CD4-positive, CD25-positive, alpha-beta regulatory T cell (primary cell): ENCODE measurements around the gene ANKRD11. TPM values are rescaled to one million over a fixed set of nuclear protein-coding genes. Genes with fewer than 3 reads are reported as not detected.
"Not testable (repeated sequence)": the region's sequence is repeated elsewhere in the genome, so short reads cannot be mapped to it uniquely, and the experiment has no call there.

Experiments used
- ATAC-seq, 2 donors: fragments of 150-1000 bp; cut with Tn5 transposase; one replicate each; pipeline ENCODE4 v1.10.0; 2021; ENCODE audit warnings: low read depth in 2 of 2, moderate number of reproducible peaks in 2 of 2, moderate library complexity in 1 of 2
- DNase-seq, 3 donors: peaks; one replicate each; pipeline versions ENCODE4 v3.0.0 to v3.0.0-alpha.2; 2012 to 2022; ENCODE audit warnings: mixed read lengths in 1 of 3
- H3K27ac ChIP-seq: one replicate; pipeline ENCODE4 v1.7.0; 2013; ENCODE audit warnings: mild to moderate bottlenecking, low read length; ENCODE audit not compliant: insufficient read depth, poor library complexity, severe bottlenecking
- H3K27me3 ChIP-seq: one replicate; pipeline ENCODE4 v1.7.0; 2013; ENCODE audit warnings: low read length; ENCODE audit not compliant: control insufficient read depth, insufficient read depth
- H3K36me3 ChIP-seq: one replicate; pipeline ENCODE4 v1.7.0; 2013; ENCODE audit warnings: mild to moderate bottlenecking, low read length, moderate library complexity; ENCODE audit not compliant: control insufficient read depth, insufficient read depth
- H3K4me1 ChIP-seq: 2 replicates; pipeline ENCODE4 v1.7.0; 2013; ENCODE audit warnings: mild to moderate bottlenecking, low read length; ENCODE audit not compliant: insufficient read depth, control insufficient read depth, poor library complexity, severe bottlenecking
- H3K4me3 ChIP-seq: one replicate; pipeline ENCODE4 v1.7.0; 2013; ENCODE audit warnings: low read depth, mild to moderate bottlenecking, low read length, moderate library complexity
- H3K9me3 ChIP-seq, 2 experiments: 1 replicate in 1 of 2; 2 replicates in 1 of 2; pipeline ENCODE4 v1.7.0; 2013; ENCODE audit warnings: low read length in 2 of 2, mild to moderate bottlenecking in 1 of 2, moderate library complexity in 1 of 2; ENCODE audit not compliant: control insufficient read depth in 2 of 2
- H3K27ac Mint-ChIP-seq, 3 donors: one replicate each; pipeline ENCODE4 v1.8.0; 2020 to 2022; ENCODE audit warnings: mild to moderate bottlenecking in 3 of 3, mixed read lengths in 3 of 3, moderate library complexity in 2 of 3
- H3K27me3 Mint-ChIP-seq: one replicate; pipeline ENCODE4 v1.8.0; 2022; ENCODE audit warnings: mild to moderate bottlenecking, mixed read lengths
- H3K36me3 Mint-ChIP-seq: one replicate; pipeline ENCODE4 v1.8.0; 2020; ENCODE audit warnings: mixed read lengths
- H3K4me1 Mint-ChIP-seq, 4 donors: one replicate each; pipeline ENCODE4 v1.8.0; 2020 to 2022; ENCODE audit warnings: mixed read lengths in 4 of 4, mild to moderate bottlenecking in 1 of 4
- H3K4me3 Mint-ChIP-seq, 4 donors: one replicate each; pipeline ENCODE4 v1.8.0; 2020 to 2022; ENCODE audit warnings: mild to moderate bottlenecking in 4 of 4, mixed read lengths in 4 of 4, moderate library complexity in 3 of 4
- H3K9me3 Mint-ChIP-seq, 7 donors: one replicate each; pipeline ENCODE4 v1.8.0; 2020 to 2022; ENCODE audit warnings: mixed read lengths in 7 of 7, mild to moderate bottlenecking in 3 of 7, moderate library complexity in 2 of 7
- polyA plus RNA-seq, 4 donors: library from polyadenylated mRNA; unstranded; fragments of 300-500 nt; fragmentation: Illumina TruSeq; gene quantifications; one replicate each; pipeline ENCODE4 v1.2.3, GENCODE V29; 2021
- total RNA-seq: library from RNA; stranded (reverse); gene quantifications from one replicate; pipeline ENCODE4 v1.2.3, GENCODE V29; 2022

The ANKRD11 gene
- total and polyA plus RNA-seq, 5 donors from 2014 or later, result 8.7 to 323 (median 18.6) TPM

GRCh38 chr16:89475144-89475543, 15.2 kb downstream of the ANKRD11 start:
- ATAC-seq (no peak), DNase-seq (no peak)
- H3K36me3 ChIP-seq, result no peaks in the 10 kb centered on the region
- H3K27me3 Mint-ChIP-seq, result no peaks in the 10 kb centered on the region
- peaks cover 94% of the 10 kb centered on the region for H3K4me1 ChIP-seq
- peaks cover 0 to 4% (median 0%) of the 10 kb centered on the region in 7 donors for H3K9me3 Mint-ChIP-seq
- H3K4me1 Mint-ChIP-seq, result peaks cover 35 to 91% (median 75%) of the 10 kb centered on the region in 4 donors
- H3K9me3 ChIP-seq, result no peaks in the 10 kb centered on the region
- H3K27ac ChIP-seq, result no peak overlapping the region
- peak overlapping the region in 2 of 3 donors; percentile 78 to 86 for H3K27ac Mint-ChIP-seq
- H3K27me3 ChIP-seq, result no peaks in the 10 kb centered on the region
- H3K4me3 Mint-ChIP-seq, result peak overlapping the region in 3 of 4 donors; percentile 76 to 89 (median 79)
- H3K4me3 ChIP-seq, result no peak overlapping the region
- peaks cover 9% of the 10 kb centered on the region for H3K36me3 Mint-ChIP-seq

DNA sequence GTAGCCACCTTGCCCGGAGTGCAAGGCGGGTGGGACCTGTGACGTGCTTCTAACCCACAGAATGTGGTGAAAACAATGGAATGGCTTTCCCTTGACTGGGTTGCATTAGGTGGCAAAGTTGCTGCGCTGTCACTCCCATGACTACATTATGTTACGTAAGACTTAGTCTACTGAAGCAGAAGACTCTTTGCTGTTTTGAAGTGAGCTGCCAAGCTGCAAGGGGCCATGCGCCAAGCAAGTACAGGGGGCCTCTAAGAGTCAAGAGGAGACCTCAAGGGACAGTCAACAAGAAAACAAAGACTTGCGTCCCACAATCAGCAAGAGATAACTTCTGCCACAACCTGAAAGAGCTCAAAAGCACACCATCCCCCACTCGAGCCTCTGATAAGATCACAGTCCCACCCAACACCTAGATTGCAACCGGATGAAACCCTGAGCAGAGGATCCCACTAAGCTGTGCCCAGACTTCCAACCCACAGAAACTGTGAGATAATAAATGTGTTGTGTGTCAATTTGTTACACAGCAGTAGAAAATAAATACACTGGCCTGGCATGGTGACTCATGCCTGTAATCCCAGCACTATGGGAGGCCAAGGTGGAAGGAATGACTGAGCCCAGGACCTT, 16.5 kb downstream of the ANKRD11 start:
- Mint-ChIP-seq H3K4me3 (peak overlapping the region; percentile 36 to 92 (median 81)), H3K4me1 (peaks cover 35 to 90% (median 73%) of the 10 kb centered on the region in 4 donors), H3K27me3 (no peaks in the 10 kb centered on the region), H3K9me3 (peaks cover 0 to 4% (median 0%) of the 10 kb centered on the region in 7 donors), H3K36me3 (peaks cover 12% of the 10 kb centered on the region), H3K27ac (peak overlapping the region; percentile 78 to 85 (median 82))
- DNase-seq, result peak in 1 of 3 donors; percentile 52
- H3K27me3 ChIP-seq, result no peaks in the 10 kb centered on the region
- peak overlapping the region; percentile 64 for H3K4me3 ChIP-seq
- ATAC-seq, result no peak
- H3K4me1 ChIP-seq, result peaks cover 86% of the 10 kb centered on the region
- H3K27ac ChIP-seq, result no peak overlapping the region
- H3K9me3 ChIP-seq, result no peaks in the 10 kb centered on the region
- no peaks in the 10 kb centered on the region for H3K36me3 ChIP-seq

DNA sequence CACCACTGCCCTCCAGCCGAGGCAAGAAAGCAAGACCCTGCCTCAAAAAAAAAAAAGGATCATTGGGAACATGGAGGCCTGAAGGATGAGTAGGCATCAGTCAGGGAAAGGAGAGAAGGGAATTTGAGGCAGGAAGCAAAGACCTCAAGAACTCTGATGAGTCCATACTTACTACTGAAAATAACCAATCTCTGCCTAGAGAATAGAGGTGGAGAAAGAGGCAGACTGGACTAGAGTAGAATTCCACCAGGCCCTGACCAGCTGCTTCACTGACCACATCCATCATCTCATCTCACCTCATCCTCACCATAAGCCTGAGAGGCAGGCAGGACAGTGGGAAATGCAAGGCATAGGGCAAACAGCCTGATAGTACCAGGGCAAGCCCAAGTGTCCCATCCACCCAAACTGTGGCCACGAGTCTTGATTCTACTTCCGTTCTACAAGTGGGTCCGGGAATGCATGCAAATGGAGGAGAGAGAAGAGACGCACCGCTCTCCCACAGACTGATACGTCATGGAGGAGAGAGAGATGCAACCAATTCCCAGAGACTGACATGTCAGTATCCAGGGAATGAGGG, 17.1 kb downstream of the ANKRD11 start:
- Mint-ChIP-seq H3K36me3 (peaks cover 9% of the 10 kb centered on the region), H3K4me1 (peaks cover 35 to 90% (median 66%) of the 10 kb centered on the region in 4 donors), H3K27me3 (no peaks in the 10 kb centered on the region), H3K4me3 (peak overlapping the region in 3 of 4 donors; percentile 36 to 79 (median 65)), H3K27ac (peak overlapping the region; percentile 89 to 92 (median 89)), H3K9me3 (peaks cover 0 to 4% (median 0%) of the 10 kb centered on the region in 7 donors)
- ATAC-seq, result no peak
- no peaks in the 10 kb centered on the region for H3K9me3 ChIP-seq
- DNase-seq, result no peak
- H3K4me1 ChIP-seq, result peaks cover 86% of the 10 kb centered on the region
- no peaks in the 10 kb centered on the region for H3K36me3 ChIP-seq
- H3K4me3 ChIP-seq, result peak overlapping the region; percentile 64
- no peaks in the 10 kb centered on the region for H3K27me3 ChIP-seq
- no peak overlapping the region for H3K27ac ChIP-seq

DNA sequence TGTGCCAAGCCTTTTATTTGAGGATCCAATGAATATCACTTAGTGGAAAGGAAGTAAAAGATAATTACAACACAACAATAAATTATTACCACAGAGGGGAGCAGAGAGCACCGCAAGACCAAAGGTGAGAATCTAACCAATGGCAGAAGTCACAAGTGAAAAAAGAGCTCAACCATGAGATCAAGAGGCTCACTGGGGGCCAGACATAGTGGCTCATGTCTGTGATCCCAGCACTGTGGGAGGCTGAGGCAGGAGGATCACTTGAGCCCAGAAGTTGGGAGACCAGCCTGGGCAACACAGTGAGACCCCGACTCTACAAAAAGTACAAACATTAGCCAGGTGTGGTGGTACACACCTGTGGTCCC, 17.7 kb downstream of the ANKRD11 start:
- Histone ChIP-seq H3K4me3 (peak overlapping the region; percentile 33), H3K4me1 (peaks cover 84% of the 10 kb centered on the region), H3K9me3 (no peaks in the 10 kb centered on the region), H3K27me3 (no peaks in the 10 kb centered on the region), H3K27ac (no peak overlapping the region), H3K36me3 (no peaks in the 10 kb centered on the region)
- no peak for DNase-seq
- Mint-ChIP-seq H3K4me1 (peaks cover 35 to 92% (median 66%) of the 10 kb centered on the region in 4 donors), H3K9me3 (peaks cover 0 to 4% (median 0%) of the 10 kb centered on the region in 7 donors), H3K4me3 (peak overlapping the region; percentile 28 to 80 (median 72)), H3K36me3 (peaks cover 10% of the 10 kb centered on the region), H3K27me3 (no peaks in the 10 kb centered on the region), H3K27ac (peak overlapping the region; percentile 89 to 92 (median 89))
- ATAC-seq, result no peak

GRCh38 chr16:89467382-89467781, 23.0 kb downstream of the ANKRD11 start:
- ATAC-seq, result no peak
- no peaks in the 10 kb centered on the region for H3K27me3 Mint-ChIP-seq
- Histone ChIP-seq H3K27ac (no peak overlapping the region), H3K36me3 (no peaks in the 10 kb centered on the region), H3K9me3 (no peaks in the 10 kb centered on the region), H3K27me3 (no peaks in the 10 kb centered on the region), H3K4me3 (no peak overlapping the region), H3K4me1 (peaks cover 63% of the 10 kb centered on the region)
- no peak for DNase-seq
- peak overlapping the region in 3 of 4 donors; percentile 52 to 63 (median 60) for H3K4me3 Mint-ChIP-seq
- H3K27ac Mint-ChIP-seq, result peak overlapping the region; percentile 48 to 85 (median 71)
- H3K4me1 Mint-ChIP-seq, result peaks cover 27 to 85% (median 49%) of the 10 kb centered on the region in 4 donors
- H3K36me3 Mint-ChIP-seq, result peaks cover 18% of the 10 kb centered on the region
- H3K9me3 Mint-ChIP-seq, result no peaks in the 10 kb centered on the region

DNA sequence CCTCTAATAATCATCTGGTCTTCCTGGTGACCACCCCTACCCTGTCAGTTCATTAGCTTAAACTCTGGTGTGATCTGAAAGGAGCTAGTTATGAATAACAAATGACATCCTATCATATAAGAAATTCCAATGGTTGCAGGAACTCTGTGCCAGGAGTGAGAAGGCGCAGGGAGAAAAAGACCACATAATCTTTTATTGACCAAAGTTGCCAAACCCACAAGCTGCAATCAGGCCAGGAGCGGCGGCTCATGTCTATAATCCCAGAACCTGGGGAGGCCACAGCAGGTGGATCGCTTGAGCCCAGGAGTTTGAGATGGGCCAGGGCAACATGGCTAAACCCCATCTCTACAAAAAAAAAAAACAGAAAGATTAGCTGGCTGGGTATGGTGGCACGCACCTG, 23.4 kb downstream of the ANKRD11 start:
- peaks cover 22 to 82% (median 45%) of the 10 kb centered on the region in 4 donors for H3K4me1 Mint-ChIP-seq
- no peaks in the 10 kb centered on the region for H3K27me3 Mint-ChIP-seq
- H3K4me3 ChIP-seq, result peak overlapping the region; percentile 50
- no peaks in the 10 kb centered on the region for H3K36me3 ChIP-seq
- no peak for ATAC-seq
- H3K9me3 ChIP-seq, result no peaks in the 10 kb centered on the region
- H3K9me3 Mint-ChIP-seq, result no peaks in the 10 kb centered on the region
- H3K4me1 ChIP-seq, result peaks cover 59% of the 10 kb centered on the region
- no peak overlapping the region for H3K27ac ChIP-seq
- H3K27me3 ChIP-seq, result no peaks in the 10 kb centered on the region
- DNase-seq, result no peak
- H3K4me3 Mint-ChIP-seq, result peak overlapping the region; percentile 17 to 62 (median 46)
- H3K36me3 Mint-ChIP-seq, result peaks cover 18% of the 10 kb centered on the region
- peak overlapping the region; percentile 48 to 70 (median 60) for H3K27ac Mint-ChIP-seq

GRCh38 chr16:89463312-89463711, 27.0 kb downstream of the ANKRD11 start:
- Mint-ChIP-seq H3K4me1 (peaks cover 32 to 84% (median 55%) of the 10 kb centered on the region in 4 donors), H3K36me3 (peaks cover 17% of the 10 kb centered on the region), H3K27ac (peak overlapping the region in 1 of 3 donors; percentile 46)
- not testable (repeated sequence) for ATAC-seq, DNase-seq, H3K9me3 Mint-ChIP-seq, H3K27me3 Mint-ChIP-seq, H3K27ac ChIP-seq, H3K4me3 ChIP-seq, H3K9me3 ChIP-seq, H3K36me3 ChIP-seq, H3K27me3 ChIP-seq, H3K4me3 Mint-ChIP-seq
- H3K4me1 ChIP-seq, result peaks cover 66% of the 10 kb centered on the region
